HUES64 (cell line): ENCODE results near the gene FAM9C.

ENCODE experiments used
- H3K27ac ChIP-seq: 2 replicates; pipeline ENCODE4 v1.7.0; 2013; ENCODE audit warnings: low read depth, low read length, inconsistent platforms
- H3K27me3 ChIP-seq: 2 replicates; pipeline ENCODE4 v1.6.1; 2013; ENCODE audit warnings: mild to moderate bottlenecking, low read length; ENCODE audit not compliant: insufficient read depth
- H3K36me3 ChIP-seq: 2 replicates; pipeline ENCODE4 v1.6.1; 2013; ENCODE audit warnings: mild to moderate bottlenecking, low read length; ENCODE audit not compliant: insufficient read depth
- H3K4me1 ChIP-seq: 2 replicates; pipeline ENCODE4 v1.6.1; 2013; ENCODE audit warnings: mild to moderate bottlenecking, low read length, moderate library complexity; ENCODE audit not compliant: insufficient read depth
- H3K4me3 ChIP-seq: 2 replicates; pipeline ENCODE4 v1.5.1; 2013; ENCODE audit warnings: mild to moderate bottlenecking, low read length, moderate library complexity
- H3K9ac ChIP-seq: 2 replicates; pipeline ENCODE4 v1.6.1; 2013; ENCODE audit warnings: mild to moderate bottlenecking, low read depth, low read length
- H3K9me3 ChIP-seq: 2 replicates; pipeline ENCODE4 v1.6.1; 2013; ENCODE audit warnings: low read depth, low read length; ENCODE audit not compliant: insufficient read depth
- WGBS: fragments of 150-250, 120-280 bp; methylation state at CpG from one replicate; pipeline ENCODE4 v1.1.7; 2013; ENCODE audit warnings: missing lambda C conversion rate; 5-methylcytosine and 5-hydroxymethylcytosine counted together

Gene FAM9C

GRCh38 chrX:13014111-13015096 is 30.0 kb downstream of the FAM9C start:
- 51% methylated on average over 7 of the region's 7 CpGs for WGBS
- Histone ChIP-seq H3K9me3 (no peaks in the 10 kb centered on the region), H3K36me3 (no peaks in the 10 kb centered on the region), H3K4me3 (no peak overlapping the region), H3K27me3 (no peaks in the 10 kb centered on the region), H3K27ac (no peak overlapping the region), H3K9ac (no peak overlapping the region), H3K4me1 (peaks cover 16% of the 10 kb centered on the region)

GRCh38 chrX:13013363-13014110 is 30.9 kb downstream of the FAM9C start:
- no peaks in the 10 kb centered on the region for H3K27me3 ChIP-seq
- WGBS = 72% methylated on average over 3 of the region's 8 CpGs
- H3K36me3 ChIP-seq = no peaks in the 10 kb centered on the region
- H3K4me1 ChIP-seq = peaks cover 16% of the 10 kb centered on the region
- H3K9ac ChIP-seq = no peak overlapping the region
- H3K27ac ChIP-seq = no peak overlapping the region
- no peaks in the 10 kb centered on the region for H3K9me3 ChIP-seq
- H3K4me3 ChIP-seq = no peak overlapping the region

GRCh38 chrX:13010546-13010945 is 33.9 kb downstream of the FAM9C start:
- H3K9me3 ChIP-seq = no peaks in the 10 kb centered on the region
- no peaks in the 10 kb centered on the region for H3K27me3 ChIP-seq
- no peak overlapping the region for H3K27ac ChIP-seq
- WGBS = 86% methylated on average over 2 of the region's 2 CpGs
- peaks cover 25% of the 10 kb centered on the region for H3K4me1 ChIP-seq
- no peak overlapping the region for H3K4me3 ChIP-seq
- H3K9ac ChIP-seq = no peak overlapping the region
- H3K36me3 ChIP-seq = no peaks in the 10 kb centered on the region

GRCh38 chrX:13009844-13010243 is 34.6 kb downstream of the FAM9C start:
- H3K27ac ChIP-seq = no peak overlapping the region
- H3K9me3 ChIP-seq = no peaks in the 10 kb centered on the region
- H3K4me3 ChIP-seq = no peak overlapping the region
- 96% methylated on average over 7 of the region's 8 CpGs for WGBS
- H3K9ac ChIP-seq = no peak overlapping the region
- no peaks in the 10 kb centered on the region for H3K36me3 ChIP-seq
- no peaks in the 10 kb centered on the region for H3K27me3 ChIP-seq
- peaks cover 25% of the 10 kb centered on the region for H3K4me1 ChIP-seq

DNA sequence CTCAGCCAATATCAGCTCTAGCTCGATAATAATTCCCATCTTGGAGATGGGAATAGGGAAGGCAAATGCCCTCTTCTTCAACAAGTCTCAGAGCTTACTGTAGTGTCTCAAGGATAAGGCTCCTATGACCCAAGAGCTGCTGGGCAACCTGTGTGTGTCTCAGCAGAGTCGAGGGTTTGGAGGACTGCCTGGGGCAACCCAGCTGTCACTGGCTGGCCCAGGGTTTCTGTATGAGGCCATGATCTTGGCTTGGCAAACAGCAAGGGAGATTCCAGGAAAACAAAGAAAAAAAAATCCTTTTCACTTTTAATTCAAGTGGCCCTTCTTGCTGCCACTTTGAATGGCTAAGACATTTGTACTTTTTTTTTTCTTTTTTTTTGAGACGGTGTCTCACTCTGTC is 35.1 kb downstream of the FAM9C start:
- 95% methylated on average over 3 of the region's 3 CpGs for WGBS

DNA sequence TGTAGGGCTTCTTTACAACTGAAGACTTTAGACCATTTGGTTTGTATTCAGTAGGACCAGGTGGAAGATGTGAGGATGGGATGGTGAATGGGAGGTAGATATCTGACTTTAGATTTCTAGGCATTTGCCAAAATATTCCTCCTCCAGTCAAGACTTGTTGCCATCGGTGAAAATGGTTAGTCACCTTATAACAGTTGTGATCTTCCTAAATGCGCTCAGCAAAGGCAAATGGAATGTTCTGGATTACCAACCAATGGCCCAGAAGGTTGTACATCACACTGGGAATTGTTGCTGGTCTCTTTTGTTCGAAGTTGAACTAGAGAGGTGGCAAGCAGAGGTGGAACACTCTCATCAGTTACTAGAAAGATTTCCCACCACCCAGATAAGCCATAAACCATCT is 35.6 kb downstream of the FAM9C start:
- 100% methylated on average over 2 of the region's 3 CpGs for WGBS
- no peak overlapping the region for H3K27ac ChIP-seq
- H3K9me3 ChIP-seq = no peaks in the 10 kb centered on the region
- H3K9ac ChIP-seq = no peak overlapping the region
- H3K4me1 ChIP-seq = peaks cover 16% of the 10 kb centered on the region
- H3K27me3 ChIP-seq = no peaks in the 10 kb centered on the region
- H3K4me3 ChIP-seq = no peak overlapping the region
- H3K36me3 ChIP-seq = no peaks in the 10 kb centered on the region

More for the DNA sequence above, 35.1 kb downstream of the FAM9C start:
- Histone ChIP-seq H3K9me3 (no peaks in the 10 kb centered on the region), H3K4me1 (peaks cover 20% of the 10 kb centered on the region), H3K4me3 (no peak overlapping the region), H3K27ac (no peak overlapping the region), H3K27me3 (no peaks in the 10 kb centered on the region), H3K36me3 (no peaks in the 10 kb centered on the region), H3K9ac (no peak overlapping the region)

GRCh38 chrX:13008189-13008533 is 36.3 kb downstream of the FAM9C start:
- Histone ChIP-seq H3K36me3 (no peaks in the 10 kb centered on the region), H3K9me3 (no peaks in the 10 kb centered on the region), H3K9ac (no peak overlapping the region), H3K27me3 (no peaks in the 10 kb centered on the region), H3K4me3 (no peak overlapping the region), H3K4me1 (peaks cover 9% of the 10 kb centered on the region), H3K27ac (no peak overlapping the region)
- 43% methylated on average over 2 of the region's 2 CpGs for WGBS

GRCh38 chrX:13007519-13008188 is 36.8 kb downstream of the FAM9C start:
- H3K9ac ChIP-seq = no peak overlapping the region
- peaks cover 9% of the 10 kb centered on the region for H3K4me1 ChIP-seq
- H3K36me3 ChIP-seq = no peaks in the 10 kb centered on the region
- 87% methylated on average over 2 of the region's 2 CpGs for whole genome bisulfite sequencing
- no peak overlapping the region for H3K27ac ChIP-seq
- no peaks in the 10 kb centered on the region for H3K27me3 ChIP-seq
- H3K4me3 ChIP-seq = no peak overlapping the region
- H3K9me3 ChIP-seq = no peaks in the 10 kb centered on the region

GRCh38 chrX:13005661-13006473 is 38.6 kb downstream of the FAM9C start:
- 87% methylated on average over 9 of the region's 9 CpGs for WGBS
- Histone ChIP-seq H3K36me3 (no peaks in the 10 kb centered on the region), H3K9me3 (no peaks in the 10 kb centered on the region), H3K27me3 (no peaks in the 10 kb centered on the region), H3K4me1 (peaks cover 9% of the 10 kb centered on the region), H3K9ac (no peak overlapping the region), H3K4me3 (no peak overlapping the region), H3K27ac (no peak overlapping the region)

GRCh38 chrX:13001961-13002671 is 42.3 kb downstream of the FAM9C start:
- Histone ChIP-seq H3K4me1 (peaks cover 28% of the 10 kb centered on the region), H3K27me3 (no peaks in the 10 kb centered on the region), H3K36me3 (no peaks in the 10 kb centered on the region), H3K9me3 (no peaks in the 10 kb centered on the region), H3K4me3 (no peak overlapping the region), H3K27ac (no peak overlapping the region), H3K9ac (no peak overlapping the region)
- WGBS = 92% methylated on average over 2 of the region's 4 CpGs
